NK-92 treated with Interleukin-12 subunit alpha and Interleukin-12 subunit beta, amount 100 ng/mL, for 24 hours (cell line): ENCODE results near the gene ULK4.
A peak's percentile ranks its signal among the peaks of the same experiment; 100 is the strongest.

Experiments
- DNase-seq: peaks from one replicate; lab custom pipeline; 2025; lab: John Stamatoyannopoulos, UW

ULK4 gene

GRCh38 chr3:41222012-41222411, 739.9 kb downstream of the ULK4 start:
- no peak for DNase-seq

- DNase-seq = no peak
Measured at GRCh38 chr3:41220906-41221677, 740.8 kb downstream of the ULK4 start.

- no peak for DNase-seq
Measured at GRCh38 chr3:41219424-41219823, 742.5 kb downstream of the ULK4 start.

GRCh38 chr3:41216993-41217392, 744.9 kb downstream of the ULK4 start:
- DNase-seq = no peak

- no peak for DNase-seq
Measured at GRCh38 chr3:41216422-41216821, 745.5 kb downstream of the ULK4 start.

- DNase-seq = no peak
Measured at GRCh38 chr3:41213588-41213987, 748.3 kb downstream of the ULK4 start.

GRCh38 chr3:41212088-41212487, 749.8 kb downstream of the ULK4 start:
- no peak for DNase-seq

- DNase-seq = no peak
Measured at GRCh38 chr3:41210966-41211365, 750.9 kb downstream of the ULK4 start.

- no peak for DNase-seq
Measured at GRCh38 chr3:41209646-41210045, 752.3 kb downstream of the ULK4 start.

GRCh38 chr3:41208507-41209220, 753.2 kb downstream of the ULK4 start:
- no peak for DNase-seq

GRCh38 chr3:41207355-41207754, 754.5 kb downstream of the ULK4 start:
- no peak for DNase-seq

- no peak for DNase-seq
Measured at GRCh38 chr3:41205591-41205990, 756.3 kb downstream of the ULK4 start.

- DNase-seq = no peak
Measured at GRCh38 chr3:41204369-41204768, 757.5 kb downstream of the ULK4 start.

- DNase-seq = no peak
Measured at GRCh38 chr3:41202834-41203345, 759.0 kb downstream of the ULK4 start.

GRCh38 chr3:41202075-41202833, 759.6 kb downstream of the ULK4 start:
- no peak for DNase-seq

- no peak for DNase-seq
Measured at GRCh38 chr3:41200669-41201021, 761.3 kb downstream of the ULK4 start.

- DNase-seq = peak; percentile 59
Measured at GRCh38 chr3:41199866-41200668, 761.8 kb downstream of the ULK4 start.

- DNase-seq = peak; percentile 72
Measured at GRCh38 chr3:41198950-41199865, 762.7 kb downstream of the ULK4 start, which contains the start of gene CTNNB1. Gene CTNNB1, plus strand, starts transcription at chr3:41199505. Its CDS starts 24,564 bp downstream, at chr3:41224069.

- DNase-seq = no peak
Measured at GRCh38 chr3:41198526-41198925, 763.4 kb downstream of the ULK4 start.

GRCh38 chr3:41198046-41198445, 763.9 kb downstream of the ULK4 start:
- no peak for DNase-seq
